Chondrocyte (in vitro differentiated cells): ENCODE results near the gene EFCAB9. TPM values are rescaled to one million over a fixed set of nuclear protein-coding genes. Genes with fewer than 3 reads are reported as not detected.
"Not testable (repeated sequence)": the region's sequence is repeated elsewhere in the genome, so short reads cannot be mapped to it uniquely, and the experiment has no call there.

Source experiments
- DNase-seq: peaks from one replicate; pipeline ENCODE4 v3.0.0; 2021; ENCODE audit warnings: mixed read lengths, low spot score
- H3K27ac Mint-ChIP-seq: one replicate; pipeline ENCODE4 v1.8.0; 2021; ENCODE audit warnings: mild to moderate bottlenecking, moderate library complexity, mixed read lengths; ENCODE audit not compliant: unreplicated experiment
- H3K27me3 Mint-ChIP-seq: 2 replicates; pipeline ENCODE4 v1.8.0; 2021; ENCODE audit warnings: low read depth, mixed read lengths
- H3K36me3 Mint-ChIP-seq: 2 replicates; pipeline ENCODE4 v1.8.0; 2021; ENCODE audit warnings: low read depth, mixed read lengths
- H3K4me1 Mint-ChIP-seq: 2 replicates; pipeline ENCODE4 v1.8.0; 2021; ENCODE audit warnings: low read depth, mild to moderate bottlenecking, mixed read lengths
- H3K4me3 Mint-ChIP-seq: one replicate; pipeline ENCODE4 v1.8.0; 2021; ENCODE audit warnings: mild to moderate bottlenecking, moderate library complexity, mixed read lengths; ENCODE audit not compliant: unreplicated experiment
- H3K9me3 Mint-ChIP-seq: 2 replicates; pipeline ENCODE4 v1.8.0; 2021; ENCODE audit warnings: low read depth, mixed read lengths
- total RNA-seq: library from RNA; stranded (reverse); gene quantifications from 3 replicates; pipeline ENCODE4 v1.2.1, GENCODE V29; 2021
- TF ChIP-seq, protein P1 (sequence below): fragments of 200-600 bp; sonication (generic); IDR thresholded peaks from 2 replicates; pipeline ENCODE4 v1.5.0; 2021; ENCODE audit warnings: antibody characterized with exemption, mild to moderate bottlenecking, moderate library complexity

Gene EFCAB9
- total RNA-seq, 1 donor from 2014 or later, result not detected

DNA sequence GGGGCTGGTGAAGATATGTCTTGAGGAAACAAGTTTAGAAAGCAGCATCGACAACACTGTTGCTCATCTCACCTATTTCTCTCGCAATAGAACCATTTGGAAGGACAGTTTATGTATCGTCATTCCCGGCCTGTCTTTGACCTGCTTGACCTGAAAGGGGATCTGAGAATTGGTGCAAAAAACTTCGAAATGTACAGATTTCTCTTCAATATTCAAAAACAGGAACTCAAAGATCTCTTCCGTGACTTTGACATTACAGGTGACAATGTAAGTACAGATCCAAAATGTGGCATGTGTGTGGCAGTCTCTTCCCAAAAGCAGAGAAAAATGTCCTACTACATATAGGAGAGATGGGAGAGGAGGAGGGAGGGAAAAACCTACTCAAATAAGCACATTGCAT lies 6.5 kb downstream of the EFCAB9 start:
- H3K36me3 Mint-ChIP-seq, result peaks cover 4% of the 10 kb centered on the region
- H3K4me3 Mint-ChIP-seq, result no peak overlapping the region
- TF ChIP-seq, protein P1, sequence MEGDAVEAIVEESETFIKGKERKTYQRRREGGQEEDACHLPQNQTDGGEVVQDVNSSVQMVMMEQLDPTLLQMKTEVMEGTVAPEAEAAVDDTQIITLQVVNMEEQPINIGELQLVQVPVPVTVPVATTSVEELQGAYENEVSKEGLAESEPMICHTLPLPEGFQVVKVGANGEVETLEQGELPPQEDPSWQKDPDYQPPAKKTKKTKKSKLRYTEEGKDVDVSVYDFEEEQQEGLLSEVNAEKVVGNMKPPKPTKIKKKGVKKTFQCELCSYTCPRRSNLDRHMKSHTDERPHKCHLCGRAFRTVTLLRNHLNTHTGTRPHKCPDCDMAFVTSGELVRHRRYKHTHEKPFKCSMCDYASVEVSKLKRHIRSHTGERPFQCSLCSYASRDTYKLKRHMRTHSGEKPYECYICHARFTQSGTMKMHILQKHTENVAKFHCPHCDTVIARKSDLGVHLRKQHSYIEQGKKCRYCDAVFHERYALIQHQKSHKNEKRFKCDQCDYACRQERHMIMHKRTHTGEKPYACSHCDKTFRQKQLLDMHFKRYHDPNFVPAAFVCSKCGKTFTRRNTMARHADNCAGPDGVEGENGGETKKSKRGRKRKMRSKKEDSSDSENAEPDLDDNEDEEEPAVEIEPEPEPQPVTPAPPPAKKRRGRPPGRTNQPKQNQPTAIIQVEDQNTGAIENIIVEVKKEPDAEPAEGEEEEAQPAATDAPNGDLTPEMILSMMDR, result no peak
- H3K9me3 Mint-ChIP-seq, result no peaks in the 10 kb centered on the region
- no peaks in the 10 kb centered on the region for H3K4me1 Mint-ChIP-seq
- H3K27ac Mint-ChIP-seq, result no peak overlapping the region
- no peak for DNase-seq
- H3K27me3 Mint-ChIP-seq, result no peaks in the 10 kb centered on the region

DNA sequence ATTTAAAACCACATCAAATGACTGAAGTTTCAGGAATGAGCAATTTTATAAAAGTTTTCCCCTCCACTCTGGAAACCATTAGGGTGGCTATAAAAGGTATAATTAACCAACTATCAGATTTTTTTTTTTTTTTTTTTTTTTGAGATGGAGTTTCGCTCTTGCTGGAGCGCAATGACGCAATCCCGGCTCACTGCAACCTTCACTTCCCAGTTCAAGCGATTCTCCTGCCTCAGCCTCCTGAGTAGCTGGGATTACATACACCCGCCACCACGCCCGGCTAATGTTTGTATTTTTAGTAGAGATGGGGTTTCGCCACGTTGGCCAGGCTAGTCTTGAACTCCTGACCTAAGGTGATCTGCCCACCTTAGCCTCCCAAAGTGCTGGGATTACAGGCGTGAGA lies 12.0 kb downstream of the EFCAB9 start:
- H3K9me3 Mint-ChIP-seq, H3K27me3 Mint-ChIP-seq, H3K4me3 Mint-ChIP-seq, H3K27ac Mint-ChIP-seq, H3K4me1 Mint-ChIP-seq, DNase-seq: not testable (repeated sequence)
- H3K36me3 Mint-ChIP-seq, result peaks cover 20% of the 10 kb centered on the region

DNA sequence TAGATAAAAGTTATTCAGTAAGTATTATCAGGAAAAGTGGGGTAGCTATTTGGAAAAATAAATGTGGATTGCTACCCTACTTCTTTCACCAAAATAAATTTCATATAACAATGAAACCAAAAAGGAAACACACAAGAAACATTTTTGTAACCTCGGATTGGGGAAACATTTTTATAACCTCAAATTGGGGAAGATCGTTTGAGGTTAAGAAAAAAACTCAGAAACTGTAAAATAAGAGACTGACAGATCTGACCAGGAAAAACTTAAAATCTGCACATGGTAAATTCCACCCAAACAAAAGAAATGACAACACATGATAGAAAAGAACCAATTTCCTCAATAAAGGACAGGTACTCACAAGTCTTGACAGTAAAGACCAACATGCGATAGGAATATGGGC lies 13.5 kb downstream of the EFCAB9 start:
- TF ChIP-seq, protein P1, result no peak
- no peaks in the 10 kb centered on the region for H3K9me3 Mint-ChIP-seq
- no peak overlapping the region for H3K27ac Mint-ChIP-seq
- H3K4me3 Mint-ChIP-seq, result no peak overlapping the region
- H3K36me3 Mint-ChIP-seq, result peaks cover 26% of the 10 kb centered on the region
- H3K4me1 Mint-ChIP-seq, result no peaks in the 10 kb centered on the region
- DNase-seq, result no peak
- no peaks in the 10 kb centered on the region for H3K27me3 Mint-ChIP-seq

DNA sequence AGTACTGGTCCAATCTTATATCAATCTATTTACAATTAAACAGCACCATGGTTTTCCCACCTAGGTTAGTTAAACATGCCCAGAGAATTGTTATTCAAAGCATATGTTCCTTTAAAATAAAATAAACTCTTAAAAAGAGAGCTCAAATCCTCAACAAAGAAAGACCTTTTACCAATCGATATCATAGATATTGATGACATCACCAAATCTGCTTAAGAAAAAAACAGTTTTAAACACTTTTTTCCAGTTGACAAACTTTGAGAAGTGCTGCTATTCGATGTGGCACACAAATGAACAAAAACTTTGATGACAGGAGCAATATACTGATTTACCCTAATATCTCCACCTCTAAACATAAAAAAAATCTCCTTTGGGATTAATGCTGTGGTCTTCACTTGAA lies 15.7 kb downstream of the EFCAB9 start:
- no peaks in the 10 kb centered on the region for H3K9me3 Mint-ChIP-seq
- no peak overlapping the region for H3K27ac Mint-ChIP-seq
- peaks cover 1% of the 10 kb centered on the region for H3K4me1 Mint-ChIP-seq
- peaks cover 28% of the 10 kb centered on the region for H3K36me3 Mint-ChIP-seq
- TF ChIP-seq, protein P1, result no peak
- H3K27me3 Mint-ChIP-seq, result no peaks in the 10 kb centered on the region
- DNase-seq, result no peak
- H3K4me3 Mint-ChIP-seq, result no peak overlapping the region

DNA sequence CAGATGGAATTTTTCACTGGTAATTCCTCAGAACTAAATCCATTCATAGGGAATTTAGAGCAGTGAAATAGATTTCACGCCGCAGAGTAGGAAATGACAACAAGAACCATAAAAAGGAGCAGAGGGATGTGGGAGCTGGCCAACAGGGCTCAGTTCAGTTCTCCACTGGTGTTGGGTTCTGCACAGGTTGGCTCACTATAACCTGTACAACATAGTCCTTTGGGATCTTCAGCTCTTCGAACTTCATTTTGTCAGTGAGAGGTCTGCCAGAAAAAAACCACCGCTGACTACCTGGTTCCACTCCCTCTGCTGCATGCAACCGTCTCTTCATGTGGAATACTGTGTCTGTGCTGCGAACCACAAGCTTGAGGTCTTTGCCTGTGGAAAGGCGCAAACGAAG lies 17.7 kb downstream of the EFCAB9 start:
- TF ChIP-seq, protein P1, result no peak
- peaks cover 13% of the 10 kb centered on the region for H3K4me1 Mint-ChIP-seq
- DNase-seq, result no peak
- no peak overlapping the region for H3K4me3 Mint-ChIP-seq
- peaks cover 29% of the 10 kb centered on the region for H3K36me3 Mint-ChIP-seq
- no peaks in the 10 kb centered on the region for H3K27me3 Mint-ChIP-seq
- H3K27ac Mint-ChIP-seq, result no peak overlapping the region
- H3K9me3 Mint-ChIP-seq, result no peaks in the 10 kb centered on the region

DNA sequence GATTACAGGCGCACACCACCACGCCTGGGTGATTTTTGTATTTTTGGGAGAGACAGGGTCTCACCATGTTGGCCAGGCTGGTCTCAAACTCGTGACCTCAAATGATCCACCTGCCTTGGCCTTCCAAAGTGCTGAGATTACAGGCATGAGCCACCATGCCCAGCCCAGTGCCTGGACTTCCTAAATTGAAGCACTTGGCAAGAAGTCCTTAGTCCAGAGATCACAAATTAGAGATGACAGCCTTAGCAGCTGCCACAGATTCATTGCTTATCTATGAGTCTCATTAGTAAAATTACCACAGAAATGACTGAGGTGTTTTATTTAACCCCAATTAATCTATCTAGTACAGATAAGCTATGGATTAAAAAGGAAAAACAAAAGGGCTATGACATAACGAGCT lies 19.2 kb downstream of the EFCAB9 start:
- Mint-ChIP-seq H3K4me3 (no peak overlapping the region), H3K9me3 (peaks cover 6% of the 10 kb centered on the region), H3K4me1 (peaks cover 13% of the 10 kb centered on the region), H3K27me3 (no peaks in the 10 kb centered on the region), H3K27ac (no peak overlapping the region), H3K36me3 (peaks cover 29% of the 10 kb centered on the region)
- DNase-seq, result no peak
- TF ChIP-seq, protein P1, result no peak
